ENCODE measurements around the gene GPR157. TPM values are rescaled to one million over a fixed set of nuclear protein-coding genes. Genes with fewer than 3 reads are reported as not detected.

GPR157 gene
- total RNA-seq, 1 donor from 2014 or later, result 7.1 TPM

DNA sequence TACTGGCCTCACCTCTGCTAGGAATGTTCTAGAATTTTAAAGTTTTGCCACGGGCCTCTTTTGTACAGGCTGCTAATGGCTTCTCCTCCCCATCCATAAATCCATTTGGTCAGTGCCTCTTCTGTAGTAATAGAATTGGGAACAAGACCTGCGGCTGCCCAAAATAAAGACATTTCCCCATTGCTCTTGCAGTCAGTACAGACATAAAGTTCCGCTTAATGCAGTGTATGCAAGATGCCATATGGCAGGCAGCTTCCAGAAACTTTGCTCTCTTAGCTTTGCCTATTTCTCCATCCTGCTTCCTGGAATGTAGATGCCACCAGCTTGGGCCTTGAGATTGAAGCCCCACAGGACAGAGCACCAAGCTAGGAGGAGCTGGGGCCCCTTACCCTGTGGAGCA, 55.8 kb downstream of the GPR157 start:
- Histone ChIP-seq H3K36me3 (no peaks in the 10 kb centered on the region), H3K27ac (no peak overlapping the region), H3K9me3 (no peaks in the 10 kb centered on the region), H3K4me3 (no peak overlapping the region), H3K4me1 (peaks cover 0 to 10% of the 10 kb centered on the region in 2 donors), H3K27me3 (no peaks in the 10 kb centered on the region)
- TF ChIP-seq, protein P1, sequence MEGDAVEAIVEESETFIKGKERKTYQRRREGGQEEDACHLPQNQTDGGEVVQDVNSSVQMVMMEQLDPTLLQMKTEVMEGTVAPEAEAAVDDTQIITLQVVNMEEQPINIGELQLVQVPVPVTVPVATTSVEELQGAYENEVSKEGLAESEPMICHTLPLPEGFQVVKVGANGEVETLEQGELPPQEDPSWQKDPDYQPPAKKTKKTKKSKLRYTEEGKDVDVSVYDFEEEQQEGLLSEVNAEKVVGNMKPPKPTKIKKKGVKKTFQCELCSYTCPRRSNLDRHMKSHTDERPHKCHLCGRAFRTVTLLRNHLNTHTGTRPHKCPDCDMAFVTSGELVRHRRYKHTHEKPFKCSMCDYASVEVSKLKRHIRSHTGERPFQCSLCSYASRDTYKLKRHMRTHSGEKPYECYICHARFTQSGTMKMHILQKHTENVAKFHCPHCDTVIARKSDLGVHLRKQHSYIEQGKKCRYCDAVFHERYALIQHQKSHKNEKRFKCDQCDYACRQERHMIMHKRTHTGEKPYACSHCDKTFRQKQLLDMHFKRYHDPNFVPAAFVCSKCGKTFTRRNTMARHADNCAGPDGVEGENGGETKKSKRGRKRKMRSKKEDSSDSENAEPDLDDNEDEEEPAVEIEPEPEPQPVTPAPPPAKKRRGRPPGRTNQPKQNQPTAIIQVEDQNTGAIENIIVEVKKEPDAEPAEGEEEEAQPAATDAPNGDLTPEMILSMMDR (IDR thresholded peaks at IDR 0.05), result no peak
- intact Hi-C loops (cut with DNase I), result no loop called here
- no peak for DNase-seq (ENCODE audit: low spot score in 2 of 2)

DNA sequence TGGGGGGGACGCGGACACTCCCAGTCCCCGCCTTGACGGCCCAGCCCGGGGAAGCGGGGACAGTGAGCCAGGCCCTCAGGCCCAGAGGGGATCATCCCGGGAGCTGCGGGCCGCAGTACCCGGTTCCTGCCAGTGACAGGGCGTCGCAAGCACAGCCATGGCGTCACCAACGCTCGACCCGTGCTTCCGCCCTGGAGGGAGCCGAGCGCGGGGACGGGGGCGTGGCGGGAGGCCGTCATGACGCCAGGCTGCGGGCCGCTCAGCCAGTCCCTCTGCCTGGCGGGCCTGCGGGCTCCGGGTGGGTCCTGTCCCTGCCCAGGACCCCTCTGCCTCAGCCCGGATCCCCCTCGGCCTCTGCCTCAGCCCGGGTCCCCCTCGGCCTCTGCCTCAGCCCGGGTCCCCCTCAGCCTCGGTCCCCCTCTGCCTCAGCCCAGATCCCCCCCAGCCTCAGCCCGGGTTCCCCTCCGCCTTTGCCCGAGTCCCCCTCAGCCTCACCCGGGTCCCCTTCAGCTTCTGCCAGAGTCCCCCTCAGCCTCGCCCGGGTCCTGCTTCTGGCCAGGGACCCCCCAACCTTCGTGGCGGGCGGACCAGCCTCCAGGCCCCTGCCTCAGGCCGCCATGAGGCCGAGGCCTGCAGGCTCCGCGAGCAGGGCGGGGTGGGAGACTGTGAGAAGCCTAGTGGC, 57.2 kb downstream of the GPR157 start:
- TF ChIP-seq, protein P1 (IDR thresholded peaks at IDR 0.05), result no peak
- intact Hi-C loops (cut with DNase I), result no loop called here
- Histone ChIP-seq H3K9me3 (no peaks in the 10 kb centered on the region), H3K4me1 (peaks cover 0 to 10% of the 10 kb centered on the region in 2 donors), H3K27me3 (no peaks in the 10 kb centered on the region), H3K36me3 (no peaks in the 10 kb centered on the region), H3K4me3 (no peak overlapping the region), H3K27ac (no peak overlapping the region)
- DNase-seq (ENCODE audit: low spot score in 2 of 2), result no peak

DNA sequence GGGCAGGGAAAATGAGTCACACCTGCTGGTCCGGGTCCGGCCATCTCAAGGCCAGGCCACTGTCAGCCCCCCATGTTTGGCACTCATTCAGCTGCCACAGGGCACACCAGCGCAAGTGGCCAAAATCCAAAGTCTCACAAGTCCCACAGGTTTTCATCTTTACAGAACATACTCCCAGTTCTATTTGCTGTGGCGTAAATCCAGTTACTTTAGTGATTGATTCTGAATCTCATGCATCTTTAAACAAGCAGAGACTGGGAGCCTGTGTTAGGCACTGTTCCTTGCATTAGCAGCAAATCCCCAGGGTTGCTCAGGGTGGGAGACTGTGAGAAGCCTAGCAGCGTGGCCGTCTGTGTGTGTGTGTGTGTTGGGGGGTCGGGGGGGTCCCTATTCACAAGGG, 58.4 kb downstream of the GPR157 start:
- Histone ChIP-seq H3K27me3 (no peaks in the 10 kb centered on the region), H3K36me3 (no peaks in the 10 kb centered on the region), H3K27ac (no peak overlapping the region), H3K9me3 (no peaks in the 10 kb centered on the region), H3K4me3 (no peak overlapping the region), H3K4me1 (peaks cover 0 to 10% of the 10 kb centered on the region in 2 donors)
- DNase-seq (ENCODE audit: low spot score in 2 of 2), result no peak
- intact Hi-C loops (cut with DNase I), result no loop called here
- TF ChIP-seq, protein P1 (IDR thresholded peaks at IDR 0.05), result no peak

DNA sequence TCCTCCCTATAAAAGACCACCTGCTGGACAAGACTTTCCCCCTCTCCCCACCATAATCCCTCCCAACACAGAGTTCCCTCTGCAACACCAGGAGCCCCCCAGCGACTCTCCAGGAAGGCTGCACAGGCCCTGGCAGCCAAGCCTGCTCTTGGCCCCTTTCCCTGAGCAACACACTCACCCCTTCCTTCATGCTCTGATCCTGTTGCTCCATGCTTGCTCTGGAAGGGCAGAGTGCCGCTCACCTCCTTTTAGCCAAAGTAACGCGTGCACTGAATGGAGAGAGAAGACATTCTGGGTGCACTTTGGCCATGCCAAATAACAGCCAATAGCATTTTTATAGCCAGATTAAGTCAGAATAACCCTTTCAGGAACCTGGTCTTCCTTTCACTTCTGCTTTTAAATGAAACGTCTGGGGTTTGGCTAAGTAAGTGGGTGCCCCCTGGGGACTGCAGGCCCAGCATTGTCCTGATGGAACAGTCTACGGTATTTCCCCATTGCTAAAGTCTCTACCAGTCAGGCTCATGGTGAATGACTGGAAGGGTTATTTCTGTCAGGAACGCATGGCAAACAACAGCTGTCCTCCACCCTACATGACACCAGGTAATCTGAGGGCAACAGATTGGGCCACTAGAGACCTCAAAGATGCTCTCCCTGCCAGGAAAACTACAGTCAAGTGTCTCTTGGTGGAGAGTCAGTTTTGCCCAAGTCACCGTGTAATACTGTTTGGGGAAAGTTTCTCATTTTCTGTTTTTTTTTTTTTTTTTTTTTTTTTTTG, 59.4 kb downstream of the GPR157 start, which contains the start of gene SLC2A5:
TSS of gene SLC2A5 (minus strand) at position 310 of the 775 bp plus-strand sequence. CDS start at position 211, 99 bp downstream.
- Histone ChIP-seq H3K4me1 (peaks cover 0 to 10% of the 10 kb centered on the region in 2 donors), H3K27me3 (no peaks in the 10 kb centered on the region), H3K27ac (peak within 1 kb of the TSS; percentile 2 to 48), H3K4me3 (peak within 1 kb of the TSS in 1 of 2 donors; percentile 55), H3K36me3 (no peaks in the 10 kb centered on the region), H3K9me3 (no peaks in the 10 kb centered on the region)
- intact Hi-C loops (cut with DNase I), result no loop called here
- peak in 1 of 2 donors; percentile 27 for DNase-seq (ENCODE audit: low spot score in 2 of 2)
- TF ChIP-seq, protein P1 (IDR thresholded peaks at IDR 0.05), result no peak

DNA sequence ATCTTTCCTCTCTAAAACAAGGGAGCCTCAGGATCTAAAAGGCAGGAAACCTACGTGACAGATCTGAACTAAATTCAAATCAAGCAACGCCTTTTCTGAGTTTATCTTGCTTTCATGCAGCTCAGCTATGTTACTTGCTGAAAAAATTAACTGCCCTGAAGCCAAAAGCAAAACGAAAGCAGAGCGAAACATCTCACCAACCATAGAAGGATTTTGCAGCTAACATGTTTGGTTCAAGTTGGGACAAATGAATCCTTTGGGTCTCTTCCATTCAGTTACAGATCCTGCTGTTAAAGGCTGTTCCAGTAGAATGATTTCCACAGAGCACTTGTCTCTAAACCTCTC, 59.9 kb downstream of the GPR157 start:
- H3K36me3 ChIP-seq, result no peaks in the 10 kb centered on the region
- DNase-seq (ENCODE audit: low spot score in 2 of 2), result no peak
- peak overlapping the region; percentile 2 to 48 for H3K27ac ChIP-seq
- H3K4me3 ChIP-seq, result peak overlapping the region in 1 of 2 donors; percentile 55
- TF ChIP-seq, protein P1 (IDR thresholded peaks at IDR 0.05), result no peak
- intact Hi-C loops (cut with DNase I), result no loop called here
- no peaks in the 10 kb centered on the region for H3K27me3 ChIP-seq
- no peaks in the 10 kb centered on the region for H3K9me3 ChIP-seq
- peaks cover 0 to 10% of the 10 kb centered on the region in 2 donors for H3K4me1 ChIP-seq

Measured in ascending aorta (tissue), 2 donors.